ENCODE measurements around the gene HELLS. TPM values are rescaled to one million over a fixed set of nuclear protein-coding genes. Genes with fewer than 3 reads are reported as not detected.
"Not testable (repeated sequence)": the region's sequence is repeated elsewhere in the genome, so short reads cannot be mapped to it uniquely, and the experiment has no call there.

Gene HELLS
- total and polyA plus RNA-seq, 10 donors, result 5.1 to 38.7 (median 16.3) TPM

- intact Hi-C loops (cut with DNase I; ENCODE audit: low total_unique reads), result no loop called here
These were observed 24.0 kb upstream of the HELLS start for GRCh38 chr10:94521276-94522250.

GRCh38 chr10:94524146-94524545 lies 21.4 kb upstream of the HELLS start:
- Histone ChIP-seq H3K27ac (no peak overlapping the region), H3K36me3 (peaks cover 0 to 37% (median 3%) of the 10 kb centered on the region in 6 donors), H3K4me1 (no peaks in the 10 kb centered on the region), H3K27me3 (replicated peaks in 1 of 7) (no peaks in the 10 kb centered on the region), H3K9me3 (no peaks in the 10 kb centered on the region), H3K4me3 (no peak overlapping the region)
- 84 to 96% (median 91%) methylated on average over 7 of the region's 7 CpGs for WGBS, 5 donors
- no peak for DNase-seq
- intact Hi-C loops (cut with DNase I; ENCODE audit: low total_unique reads), result no loop called here
- no peak for TF ChIP-seq POLR2A (IDR thresholded peaks at IDR 0.05)

More at GRCh38 chr10:94521276-94522250, 24.0 kb upstream of the HELLS start:
- H3K4me1 ChIP-seq, result no peaks in the 10 kb centered on the region
- DNase-seq, result no peak
- peaks cover 0 to 32% (median 3%) of the 10 kb centered on the region in 6 donors for H3K36me3 ChIP-seq
- no peak overlapping the region for H3K27ac ChIP-seq
- 89 to 94% (median 91%) methylated on average over 5 of the region's 5 CpGs for WGBS, 5 donors
- TF ChIP-seq CTCF (IDR thresholded peaks at IDR 0.05 in 8 of 11, conservative IDR thresholded peaks at IDR 0.05 in 3 of 11) (no peak), POLR2A (IDR thresholded peaks at IDR 0.05) (no peak), POLR2AphosphoS5 (IDR thresholded peaks at IDR 0.05) (no peak)
- H3K27me3 ChIP-seq (replicated peaks in 1 of 7), result no peaks in the 10 kb centered on the region
- no peaks in the 10 kb centered on the region for H3K9me3 ChIP-seq
- no peak overlapping the region for H3K4me3 ChIP-seq

- WGBS, 5 donors, result 93 to 96% (median 96%) methylated on average over 5 of the region's 5 CpGs
- DNase-seq, result no peak
- intact Hi-C loops (cut with DNase I; ENCODE audit: low total_unique reads), result no loop called here
These were observed 20.9 kb upstream of the HELLS start for GRCh38 chr10:94524711-94525110.

GRCh38 chr10:94531550-94531949 lies 14.0 kb upstream of the HELLS start:
- H3K9me3 ChIP-seq; H3K4me1 ChIP-seq; H3K4me3 ChIP-seq; H3K27me3 ChIP-seq (replicated peaks in 1 of 7); DNase-seq; intact Hi-C loops (cut with DNase I; ENCODE audit: low total_unique reads); H3K27ac ChIP-seq: not testable (repeated sequence)
- H3K36me3 ChIP-seq, result peaks cover 0 to 50% (median 0%) of the 10 kb centered on the region in 6 donors

More at GRCh38 chr10:94524711-94525110, 20.9 kb upstream of the HELLS start:
- Histone ChIP-seq H3K27ac (no peak overlapping the region), H3K9me3 (no peaks in the 10 kb centered on the region), H3K27me3 (replicated peaks in 1 of 7) (no peaks in the 10 kb centered on the region), H3K36me3 (peaks cover 0 to 42% (median 3%) of the 10 kb centered on the region in 6 donors), H3K4me3 (no peak overlapping the region), H3K4me1 (no peaks in the 10 kb centered on the region)
- TF ChIP-seq POLR2AphosphoS5 (IDR thresholded peaks at IDR 0.05), result no peak
- no peak for TF ChIP-seq CTCF (IDR thresholded peaks at IDR 0.05 in 8 of 11, conservative IDR thresholded peaks at IDR 0.05 in 3 of 11)
- no peak for TF ChIP-seq POLR2A (IDR thresholded peaks at IDR 0.05)

GRCh38 chr10:94533027-94533426 lies 12.6 kb upstream of the HELLS start:
- intact Hi-C loops (cut with DNase I; ENCODE audit: low total_unique reads), result no loop called here
- peaks cover 0 to 50% (median 0%) of the 10 kb centered on the region in 6 donors for H3K36me3 ChIP-seq
- H3K27ac ChIP-seq, result no peak overlapping the region
- no peaks in the 10 kb centered on the region for H3K9me3 ChIP-seq
- DNase-seq, result no peak
- H3K4me1 ChIP-seq, result no peaks in the 10 kb centered on the region
- TF ChIP-seq CTCF (IDR thresholded peaks at IDR 0.05 in 8 of 11, conservative IDR thresholded peaks at IDR 0.05 in 3 of 11), result no peak
- TF ChIP-seq POLR2A (IDR thresholded peaks at IDR 0.05), result no peak
- no peak for TF ChIP-seq POLR2AphosphoS5 (IDR thresholded peaks at IDR 0.05)
- no peaks in the 10 kb centered on the region for H3K27me3 ChIP-seq (replicated peaks in 1 of 7)
- H3K4me3 ChIP-seq, result no peak overlapping the region
- WGBS, 5 donors, result 84 to 94% (median 88%) methylated on average over 1 of the region's 1 CpG

- H3K27ac ChIP-seq; H3K27me3 ChIP-seq (replicated peaks in 1 of 7); DNase-seq; H3K9me3 ChIP-seq; H3K36me3 ChIP-seq; H3K4me3 ChIP-seq; intact Hi-C loops (cut with DNase I; ENCODE audit: low total_unique reads): not testable (repeated sequence)
- peaks cover 8 to 30% (median 19%) of the 10 kb centered on the region in 6 donors for H3K4me1 ChIP-seq
- WGBS, 5 donors, result 86 to 97% (median 95%) methylated on average over 2 of the region's 2 CpGs
These were observed 3.3 kb upstream of the HELLS start for GRCh38 chr10:94542282-94542681.

Data from spleen (tissue), 11 donors.